Activated CD4-positive, alpha-beta T cell treated with anti-CD3 and anti-CD28 coated beads, Interleukin-2, amount 50 U/mL, for 1 hour (primary cell): ENCODE data around the gene SLC49A3.
"Not testable (repeated sequence)": the region's sequence is repeated elsewhere in the genome, so short reads cannot be mapped to it uniquely, and the experiment has no call there.

ENCODE experiments used
- DNase-seq: peaks from one replicate; pipeline ENCODE4 v3.0.0-alpha.2; 2020

SLC49A3 gene

DNA sequence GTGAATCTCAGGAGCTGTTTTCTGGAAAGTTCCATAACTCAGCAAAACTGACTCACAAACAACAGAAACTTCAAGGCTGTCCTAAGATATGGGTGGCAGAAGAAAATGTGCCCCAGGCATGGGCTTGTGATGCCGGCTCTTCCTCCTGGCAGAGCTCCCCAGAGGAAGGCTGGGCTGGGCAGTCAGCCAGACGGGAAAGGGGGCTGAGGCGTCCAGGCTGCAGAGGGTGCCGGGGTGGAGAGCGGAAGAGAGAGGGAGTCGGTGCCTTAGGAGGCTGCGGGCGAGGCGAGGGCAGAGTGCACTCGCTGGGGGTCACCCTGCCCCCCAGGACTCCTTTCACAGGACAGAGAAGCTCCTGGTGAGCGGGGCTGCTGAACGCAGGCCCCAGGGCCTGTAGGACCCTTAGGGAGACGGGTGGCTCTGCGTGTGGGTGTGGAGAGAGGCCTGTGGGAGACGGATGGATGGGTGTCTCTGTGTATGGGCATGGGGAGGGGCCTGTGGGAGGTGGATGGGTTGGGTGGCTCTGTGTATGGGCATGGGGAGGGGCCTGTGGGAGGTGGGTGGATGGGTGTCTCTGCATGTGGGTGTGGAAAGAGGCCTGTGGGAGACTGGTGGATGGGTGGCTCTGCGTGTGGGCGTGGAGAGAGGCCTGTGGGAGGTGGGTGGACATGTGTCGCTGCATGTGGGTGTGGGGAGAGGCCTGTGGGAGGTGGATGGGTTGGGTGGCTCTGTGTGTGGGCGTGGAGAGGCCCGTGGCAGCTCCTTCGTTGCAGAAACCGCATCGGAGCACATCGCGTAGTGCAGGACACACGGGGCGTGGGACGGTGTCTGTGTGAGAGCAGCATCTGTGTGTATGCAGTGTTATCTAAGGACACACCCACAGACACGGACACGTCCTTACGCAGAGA is 32.6 kb upstream of the SLC49A3 start:
- DNase-seq: no peak

GRCh38 chr4:720111-720860 is 31.3 kb upstream of the SLC49A3 start:
- DNase-seq: no peak

- DNase-seq: no peak
Measured at GRCh38 chr4:718460-718859, 29.5 kb upstream of the SLC49A3 start.

DNA sequence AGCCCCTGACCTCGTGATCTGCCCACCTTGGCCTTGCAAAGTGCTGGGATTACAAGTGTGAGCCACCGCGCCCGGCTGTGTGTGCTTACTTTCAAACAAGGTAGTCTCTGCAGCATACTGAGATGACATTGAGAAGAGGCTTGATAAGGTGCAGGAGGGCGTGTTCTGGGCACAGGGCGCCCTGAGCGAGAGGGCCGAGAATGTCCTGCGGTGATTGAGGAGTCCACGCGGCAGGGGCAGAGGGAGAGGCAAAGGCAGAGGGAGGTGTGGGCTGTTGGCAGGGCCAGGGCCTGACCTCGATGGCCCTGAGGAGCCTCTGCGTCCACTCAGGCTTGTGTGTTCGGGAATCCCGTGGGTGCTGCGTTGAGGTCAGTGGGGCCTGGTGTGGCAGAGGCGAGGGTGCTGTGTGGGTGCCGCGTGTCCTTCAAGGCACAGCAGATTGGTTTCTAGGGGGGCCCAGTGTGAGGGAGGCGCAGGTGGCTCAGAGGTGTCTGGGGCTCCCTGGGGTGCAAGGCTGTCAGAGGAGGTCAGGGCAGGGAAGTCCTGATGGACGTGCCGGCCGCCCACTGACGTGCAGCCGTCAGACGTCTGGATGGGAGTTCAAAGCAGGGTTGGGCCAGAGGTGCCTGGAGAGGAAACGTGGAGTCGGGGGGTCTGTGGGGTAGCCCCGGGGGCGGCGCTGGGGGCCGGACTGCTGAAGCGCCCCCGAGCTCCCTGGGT is 28.8 kb upstream of the SLC49A3 start:
- no peak for DNase-seq

DNA sequence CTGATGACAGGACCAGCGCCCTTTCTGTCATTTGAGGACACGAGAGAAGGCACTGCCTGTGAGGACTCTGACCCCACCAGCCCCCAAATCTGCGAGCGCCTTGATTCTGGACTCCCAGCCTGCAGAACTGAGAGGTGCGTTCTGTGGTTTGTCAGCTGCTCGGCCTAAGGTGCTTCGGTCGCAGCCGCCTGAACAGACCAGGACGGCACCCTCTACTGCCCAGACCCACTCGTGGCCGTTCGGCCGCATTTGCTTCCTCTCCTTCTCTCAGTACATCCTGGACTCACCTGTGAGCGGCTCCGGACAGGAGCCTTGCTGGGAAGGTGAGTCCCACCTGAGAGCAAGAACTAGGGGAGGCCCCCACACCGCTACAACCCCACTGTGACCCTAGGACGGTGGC is 25.1 kb upstream of the SLC49A3 start:
- no peak for DNase-seq

DNA sequence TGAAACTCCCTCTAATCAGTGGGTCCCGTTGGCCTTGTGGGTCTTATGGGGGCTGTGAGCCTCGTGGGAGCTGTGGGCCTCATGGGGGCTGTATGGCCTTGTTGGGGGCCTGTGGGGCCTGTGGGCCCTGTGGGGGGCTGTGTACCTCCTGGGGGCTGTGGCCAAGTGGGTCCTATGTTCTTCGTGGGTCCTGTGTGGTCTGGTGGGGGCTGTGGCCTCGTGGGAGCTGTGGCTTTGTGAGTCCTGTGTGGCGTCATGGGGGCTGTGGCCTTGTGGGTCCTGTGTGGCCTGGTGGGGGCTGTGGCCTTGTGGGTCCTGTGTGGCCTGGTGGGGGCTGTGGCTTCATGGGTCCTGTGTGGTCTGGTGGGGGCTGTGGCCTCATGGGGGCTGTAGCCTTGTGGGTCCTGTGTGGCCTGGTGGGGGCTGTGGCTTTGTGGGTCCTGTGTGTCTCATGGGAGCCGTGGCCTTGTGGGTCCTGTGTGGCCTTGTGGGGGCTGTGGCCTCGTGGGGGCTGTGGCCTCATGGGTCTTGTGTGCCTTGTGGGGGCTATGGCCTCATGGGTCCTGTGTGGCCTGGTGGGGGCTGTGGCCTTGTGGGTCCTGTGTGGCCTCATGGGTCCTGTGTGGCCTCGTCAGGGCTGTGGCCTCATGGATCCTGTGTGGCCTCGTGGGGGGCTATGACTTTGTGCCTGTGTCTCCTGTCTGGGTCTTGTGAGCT is 24.1 kb upstream of the SLC49A3 start:
- no peak for DNase-seq

GRCh38 chr4:712093-712492 is 23.1 kb upstream of the SLC49A3 start:
- DNase-seq: no peak

DNA sequence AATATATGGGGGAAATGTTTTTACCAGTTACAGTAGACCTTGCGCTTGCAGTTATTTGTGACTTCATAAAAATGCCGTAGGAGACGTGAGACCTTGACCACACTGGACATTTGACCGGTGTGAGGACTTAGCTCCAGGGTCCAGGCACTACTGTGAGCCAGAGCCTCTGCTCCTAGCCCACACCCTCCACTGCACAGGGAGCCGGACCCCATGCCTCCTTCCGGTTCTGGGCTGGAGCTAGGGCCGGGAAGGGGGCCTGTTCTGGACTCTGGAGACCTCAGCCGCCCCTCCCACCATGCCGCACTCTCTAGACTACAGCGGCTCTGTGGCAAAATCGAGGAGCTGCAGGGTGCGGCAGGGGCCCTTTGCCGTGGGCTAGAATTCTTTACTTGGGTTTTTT is 22.0 kb upstream of the SLC49A3 start:
- no peak for DNase-seq

GRCh38 chr4:710116-710515 is 21.2 kb upstream of the SLC49A3 start:
- no peak for DNase-seq

DNA sequence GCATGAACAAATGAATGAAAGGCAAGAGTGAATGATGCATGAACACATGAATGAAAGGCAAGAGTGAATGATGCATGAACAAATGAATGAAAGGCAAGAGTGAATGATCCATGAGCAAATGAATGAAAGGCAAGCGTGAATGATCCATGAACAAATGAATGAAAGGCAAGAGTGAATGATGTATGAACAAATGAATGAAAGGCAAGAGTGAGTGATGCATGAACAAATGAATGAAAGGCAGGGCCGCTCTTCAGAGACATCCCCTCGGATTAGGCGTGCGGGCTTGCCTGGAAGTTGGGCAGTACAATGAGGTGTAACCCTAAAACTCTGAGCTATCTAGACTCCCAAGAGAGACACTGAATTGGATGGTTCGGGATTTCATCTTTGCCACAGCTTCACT is 20.4 kb upstream of the SLC49A3 start:
- no peak for DNase-seq

DNA sequence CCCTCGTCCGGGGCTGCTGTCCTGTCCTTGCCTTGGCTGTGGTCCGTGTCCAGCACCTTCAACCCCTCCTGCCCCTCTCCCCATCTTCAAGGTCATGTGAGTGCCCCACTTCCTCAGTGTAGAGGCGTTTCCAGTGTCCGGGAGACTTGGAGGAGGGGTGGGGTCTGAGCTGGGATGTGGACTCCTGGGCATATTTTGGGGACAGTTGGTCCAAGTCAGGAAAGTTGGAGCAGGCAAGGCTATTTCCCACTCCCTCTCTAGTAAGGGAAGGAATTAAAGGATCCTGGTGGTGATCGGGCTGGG is 19.6 kb upstream of the SLC49A3 start:
- no peak for DNase-seq

DNA sequence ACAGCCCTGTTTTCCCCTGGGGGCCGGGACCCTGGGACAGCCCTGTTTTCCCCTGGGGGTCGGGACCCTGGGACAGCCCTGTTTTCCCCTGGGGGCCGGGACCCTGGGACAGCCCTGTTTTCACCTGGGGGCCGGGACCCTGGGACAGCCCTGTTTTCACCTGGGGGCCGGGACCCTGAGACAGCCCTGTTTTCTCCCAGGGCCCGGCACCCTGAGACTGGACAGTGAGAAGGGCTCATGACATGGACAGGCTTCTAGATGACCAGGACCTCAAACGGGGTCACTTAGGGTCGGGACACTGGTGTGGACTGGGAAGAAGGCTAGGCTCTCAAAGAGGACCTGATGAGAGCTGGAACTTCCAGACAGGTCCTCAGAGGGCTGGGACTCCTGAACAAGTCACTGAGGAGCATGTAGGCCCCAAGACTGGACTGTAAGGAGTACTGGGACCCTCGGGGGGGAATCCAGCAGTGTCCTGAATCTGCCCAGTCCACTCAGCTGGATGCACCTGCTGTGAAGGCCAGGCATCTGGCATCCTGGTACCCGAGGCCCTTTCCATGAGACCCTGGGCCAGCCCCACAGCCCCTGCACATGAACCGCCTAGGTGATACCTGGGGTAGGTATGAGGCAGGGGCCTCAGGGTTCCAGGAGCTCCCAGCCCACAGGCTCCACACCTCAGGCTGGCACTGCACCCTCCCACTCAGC is 19.1 kb upstream of the SLC49A3 start:
- DNase-seq: no peak

DNA sequence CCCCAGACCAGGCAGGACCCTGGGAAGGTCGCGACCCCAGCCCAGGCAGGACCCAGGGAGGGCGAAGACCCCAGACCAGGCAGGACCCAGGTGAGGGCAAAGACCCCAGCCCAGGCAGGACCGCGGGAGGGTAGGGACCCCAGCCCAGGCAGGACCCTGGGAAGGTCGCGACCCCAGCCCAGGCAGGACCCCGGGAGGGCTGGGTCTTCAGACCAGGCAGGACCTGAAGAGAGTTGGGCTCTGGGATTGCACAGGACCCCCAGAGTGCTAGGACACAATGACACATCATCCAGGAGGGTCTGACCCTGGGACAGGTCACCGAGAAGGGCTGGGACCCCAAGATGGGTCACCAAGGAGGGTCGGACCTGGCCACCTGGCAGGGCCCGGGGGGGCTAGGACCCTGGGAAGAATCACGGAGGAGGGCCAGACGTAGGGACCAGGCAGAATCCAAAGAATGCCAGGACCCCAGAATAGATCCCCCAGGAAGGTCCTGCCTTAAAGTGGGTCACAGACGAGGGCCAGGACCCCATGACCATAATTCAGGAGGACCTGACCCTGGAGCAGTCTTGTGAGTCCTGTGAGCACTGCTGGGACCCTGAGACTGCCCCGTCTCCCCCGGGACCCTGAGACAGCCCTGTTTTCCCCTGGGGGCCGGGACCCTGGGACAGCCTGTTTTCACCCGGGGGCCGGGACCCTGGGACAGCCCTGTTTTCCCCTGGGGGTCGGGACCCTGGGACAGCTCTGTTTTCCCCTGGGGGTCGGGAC is 18.1 kb upstream of the SLC49A3 start:
- DNase-seq: no peak

- DNase-seq: not testable (repeated sequence)
Measured at GRCh38 chr4:706083-706633, 17.2 kb upstream of the SLC49A3 start.

DNA sequence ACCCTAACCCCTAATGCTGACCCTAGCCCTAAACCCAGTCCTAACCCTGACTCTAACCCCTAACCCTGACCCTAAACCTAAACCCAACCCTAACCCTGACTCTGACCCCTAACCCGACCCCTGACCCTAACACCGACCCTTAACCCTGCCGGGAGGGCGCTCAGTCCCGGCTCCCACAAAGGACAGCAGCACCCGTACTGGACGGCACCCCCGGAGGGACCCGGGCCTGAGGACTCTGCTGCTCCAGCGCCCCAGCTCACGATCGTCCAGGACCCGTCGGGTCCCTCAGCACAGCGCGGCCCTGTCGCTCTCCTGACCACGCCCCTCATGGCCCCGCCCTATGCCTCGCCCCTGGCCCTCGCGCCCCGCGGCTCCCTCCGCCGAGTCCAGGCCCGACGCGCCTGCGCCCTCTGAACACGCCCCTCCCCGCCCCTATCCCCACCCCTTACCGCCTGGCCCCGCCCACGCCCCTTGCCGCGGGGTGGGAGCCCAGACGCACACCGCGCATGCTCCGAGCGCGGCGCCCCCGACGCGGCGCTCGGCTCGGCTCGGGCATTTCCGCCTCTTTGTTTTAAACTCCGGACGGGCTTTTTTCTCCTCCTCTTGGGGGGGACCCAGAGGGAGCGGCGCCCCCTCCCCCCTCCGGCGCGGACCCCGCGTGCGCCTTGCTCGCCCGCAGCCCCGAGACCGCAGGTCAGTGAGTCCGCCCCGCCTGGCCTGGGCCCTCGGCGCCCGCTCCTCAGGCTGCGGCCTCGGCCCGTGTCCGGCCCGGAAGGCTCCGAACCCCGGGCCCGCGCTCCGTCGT is 16.5 kb upstream of the SLC49A3 start, which contains the start of gene PCGF3:
TSS of gene PCGF3 (plus strand) at position 555 of the 805 bp plus-strand sequence. CDS start 27,849 bp downstream, outside the sequence.
- peak; percentile 96 for DNase-seq

GRCh38 chr4:704971-705277 is 16.0 kb upstream of the SLC49A3 start:
- no peak for DNase-seq

DNA sequence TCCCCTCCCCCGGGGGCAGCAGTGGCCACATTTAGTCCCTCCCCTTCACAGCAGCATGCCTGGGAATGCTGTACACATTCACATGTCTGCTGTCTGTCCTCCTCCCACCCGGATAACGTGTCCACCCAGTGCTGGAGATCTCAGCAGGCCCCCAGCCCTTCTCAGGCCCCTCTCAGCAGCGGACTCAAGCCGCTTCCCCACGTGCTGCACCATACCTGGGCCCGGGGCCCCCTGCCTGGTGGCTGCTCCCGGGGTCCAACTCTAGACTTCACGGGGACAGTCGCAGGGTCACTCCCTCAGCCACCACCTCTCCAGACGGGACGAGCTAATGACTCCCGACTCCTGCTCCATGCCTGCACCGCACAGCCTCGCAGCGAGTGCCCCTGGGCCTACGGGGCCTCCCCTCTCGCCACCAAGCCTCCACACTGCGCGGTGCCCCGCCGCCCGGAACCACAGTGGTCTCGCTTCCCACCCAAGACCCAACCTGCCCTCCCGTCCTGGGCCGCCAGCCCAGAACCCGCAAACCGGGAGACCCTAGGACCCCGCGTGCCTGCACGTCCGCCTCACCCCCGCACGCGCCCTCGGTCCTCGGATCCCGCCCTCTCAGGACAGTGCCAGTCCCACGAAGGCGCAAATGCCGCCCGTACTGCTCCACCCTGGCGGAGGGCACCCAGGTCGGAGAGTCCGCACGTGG is 15.4 kb upstream of the SLC49A3 start:
- DNase-seq: no peak

DNA sequence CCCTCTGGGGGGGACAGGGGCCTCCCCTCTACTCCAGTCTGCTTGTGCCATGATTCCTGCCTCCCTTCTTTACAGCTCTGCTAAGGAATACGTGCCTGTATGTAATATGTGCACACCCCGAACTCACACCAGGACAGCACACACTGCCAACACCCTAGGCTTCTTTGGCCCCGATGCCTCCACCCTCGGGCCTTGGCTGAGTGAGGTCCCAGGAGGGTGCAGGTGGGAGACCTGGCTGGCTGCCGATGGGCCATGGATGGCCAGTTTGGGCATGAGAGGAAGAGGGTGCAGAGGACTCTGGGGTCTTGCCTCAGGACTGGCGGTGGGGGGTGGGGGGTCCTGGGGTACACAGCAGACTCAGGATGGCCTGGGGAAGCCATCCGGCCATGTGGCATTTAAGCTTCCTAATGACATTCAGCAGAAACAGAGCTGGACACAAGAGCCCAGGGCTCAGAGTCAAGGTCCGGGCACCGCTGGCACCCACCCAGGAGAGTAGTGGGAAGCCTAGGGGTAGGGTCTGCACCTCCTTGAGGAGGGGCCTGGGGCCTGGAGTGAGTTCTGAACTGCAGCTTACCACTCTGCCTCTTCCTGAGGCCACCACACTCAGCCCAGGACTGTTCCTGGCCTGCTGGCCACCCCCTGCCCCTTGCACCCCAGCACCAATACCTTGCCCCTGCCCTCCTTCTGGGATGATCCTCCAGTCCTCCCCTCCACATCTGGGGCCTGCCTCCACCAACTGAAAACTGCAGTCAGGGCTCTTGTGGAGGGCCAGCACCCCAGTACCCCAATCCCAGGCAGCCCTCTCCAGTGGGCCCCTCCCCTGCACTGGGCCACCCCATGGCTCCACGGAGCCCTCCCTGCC is 14.6 kb upstream of the SLC49A3 start:
- DNase-seq: no peak

- no peak for DNase-seq
Measured at GRCh38 chr4:702618-703048, 13.7 kb upstream of the SLC49A3 start.
